SU-DHL-6 (cell line): ENCODE results near the gene LOXHD1.

ENCODE experiments used
- H2AFZ ChIP-seq: fragments of 200-600 bp; sonication (generic); 2 replicates; pipeline ENCODE4 v1.6.1; 2014; ENCODE audit warnings: low read depth, mild to moderate bottlenecking, moderate library complexity, mixed read lengths, antibody characterized with exemption, low read length; ENCODE audit not compliant: severe bottlenecking
- H3F3A ChIP-seq: fragments of 200-600 bp; shearing (Covaris generic); 2 replicates; pipeline ENCODE4 v1.6.0; 2016; ENCODE audit warnings: antibody characterized with exemption, mild to moderate bottlenecking; ENCODE audit not compliant: insufficient read depth
- H3K27ac ChIP-seq: fragments of 200-600 bp; sonication (generic); 2 replicates; pipeline ENCODE4 v1.5.1; 2016; ENCODE audit warnings: low read depth, mild to moderate bottlenecking, low read length, moderate library complexity, mixed read lengths
- H3K27me3 ChIP-seq: fragments of 200-600 bp; sonication (generic), shearing (Covaris generic); 2 replicates; pipeline ENCODE4 v1.6.0; 2014; ENCODE audit warnings: mild to moderate bottlenecking, low read length
- H3K36me3 ChIP-seq: fragments of 200-600 bp; sonication (generic); 2 replicates; pipeline ENCODE4 v1.6.1; 2014; ENCODE audit warnings: mild to moderate bottlenecking, low read length, mixed read lengths
- H3K4me2 ChIP-seq: fragments of 300-600, 200-600 bp; shearing (Covaris generic), sonication (generic); 2 replicates; pipeline ENCODE4 v1.6.0; 2014; ENCODE audit warnings: low read length, low read depth, mild to moderate bottlenecking; ENCODE audit not compliant: poor library complexity, severe bottlenecking
- H3K4me3 ChIP-seq: fragments of 200-600 bp; sonication (generic); 2 replicates; pipeline ENCODE4 v1.5.1; 2014; ENCODE audit warnings: antibody characterized with exemption, low read length, mild to moderate bottlenecking, mixed read lengths; ENCODE audit not compliant: insufficient read depth, poor library complexity, severe bottlenecking
- H3K79me2 ChIP-seq: fragments of 200-600 bp; sonication (generic); 2 replicates; pipeline ENCODE4 v1.6.1; 2014; ENCODE audit warnings: mild to moderate bottlenecking, low read length, moderate library complexity; ENCODE audit not compliant: insufficient read depth
- H3K9ac ChIP-seq: fragments of 200-600 bp; sonication (generic); 2 replicates; pipeline ENCODE4 v1.7.0; 2014; ENCODE audit warnings: mild to moderate bottlenecking, low read length
- H3K9me2 ChIP-seq: fragments of 200-600 bp; sonication (generic); replicated peaks from 2 replicates; pipeline ENCODE4 v1.6.1; 2014; ENCODE audit warnings: low read length; ENCODE audit not compliant: insufficient read depth
- H3K9me3 ChIP-seq: fragments of 200-600 bp; sonication (generic); 2 replicates; pipeline ENCODE4 v1.6.1; 2014; ENCODE audit warnings: low read length, mixed read lengths; ENCODE audit not compliant: insufficient read depth
- H4K20me1 ChIP-seq: fragments of 200-600 bp; sonication (generic); 2 replicates; pipeline ENCODE4 v1.6.1; 2014; ENCODE audit warnings: low read depth, mild to moderate bottlenecking, antibody characterized with exemption, low read length, moderate library complexity, mixed read lengths
- EZH2phosphoT487 ChIP-seq: fragments of 200-600 bp; sonication (generic), shearing (Covaris generic); conservative IDR thresholded peaks from 2 replicates; pipeline ENCODE4 v1.6.1; 2018; ENCODE audit warnings: mild to moderate bottlenecking, antibody characterized with exemption, low read length, moderate library complexity, mixed read lengths
- TF ChIP-seq, protein P1 (sequence below): fragments of 200-600 bp; sonication (generic); IDR thresholded peaks from one replicate; pipeline ENCODE4 v1.5.1; 2017; ENCODE audit warnings: antibody characterized with exemption, mild to moderate bottlenecking, low read length, moderate library complexity; ENCODE audit not compliant: insufficient read depth, poor library complexity, severe bottlenecking

Gene LOXHD1

DNA sequence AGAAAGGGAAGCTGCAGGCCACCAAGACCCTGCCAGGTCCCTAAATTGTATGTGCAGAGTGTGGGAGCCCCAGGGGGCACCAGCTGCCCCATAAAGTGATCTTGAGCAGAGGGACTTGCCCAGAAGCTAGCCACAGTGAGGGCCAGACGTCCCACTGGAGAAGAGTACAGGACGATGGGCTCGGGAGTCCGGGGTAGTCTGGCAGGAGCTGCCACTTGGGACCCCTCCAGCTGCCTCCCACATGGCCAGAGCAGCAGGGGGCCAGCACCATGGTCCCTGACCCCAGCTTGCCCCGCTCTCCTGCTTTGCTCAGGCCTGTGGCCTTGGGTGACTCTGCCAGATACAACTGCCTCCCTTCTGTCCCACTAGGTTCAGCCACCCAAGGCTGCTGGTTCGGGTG, 11.7 kb upstream of the LOXHD1 start:
- H3K27me3 ChIP-seq = no peaks in the 10 kb centered on the region
- H3F3A ChIP-seq = no peaks in the 10 kb centered on the region
- no peak overlapping the region for H3K4me3 ChIP-seq
- TF ChIP-seq, protein P1, sequence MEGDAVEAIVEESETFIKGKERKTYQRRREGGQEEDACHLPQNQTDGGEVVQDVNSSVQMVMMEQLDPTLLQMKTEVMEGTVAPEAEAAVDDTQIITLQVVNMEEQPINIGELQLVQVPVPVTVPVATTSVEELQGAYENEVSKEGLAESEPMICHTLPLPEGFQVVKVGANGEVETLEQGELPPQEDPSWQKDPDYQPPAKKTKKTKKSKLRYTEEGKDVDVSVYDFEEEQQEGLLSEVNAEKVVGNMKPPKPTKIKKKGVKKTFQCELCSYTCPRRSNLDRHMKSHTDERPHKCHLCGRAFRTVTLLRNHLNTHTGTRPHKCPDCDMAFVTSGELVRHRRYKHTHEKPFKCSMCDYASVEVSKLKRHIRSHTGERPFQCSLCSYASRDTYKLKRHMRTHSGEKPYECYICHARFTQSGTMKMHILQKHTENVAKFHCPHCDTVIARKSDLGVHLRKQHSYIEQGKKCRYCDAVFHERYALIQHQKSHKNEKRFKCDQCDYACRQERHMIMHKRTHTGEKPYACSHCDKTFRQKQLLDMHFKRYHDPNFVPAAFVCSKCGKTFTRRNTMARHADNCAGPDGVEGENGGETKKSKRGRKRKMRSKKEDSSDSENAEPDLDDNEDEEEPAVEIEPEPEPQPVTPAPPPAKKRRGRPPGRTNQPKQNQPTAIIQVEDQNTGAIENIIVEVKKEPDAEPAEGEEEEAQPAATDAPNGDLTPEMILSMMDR = no peak
- TF ChIP-seq EZH2phosphoT487 = no peak
- H3K9me2 ChIP-seq = no peaks in the 10 kb centered on the region
- H4K20me1 ChIP-seq = no peaks in the 10 kb centered on the region
- no peaks in the 10 kb centered on the region for H3K36me3 ChIP-seq
- H3K27ac ChIP-seq = no peak overlapping the region
- no peaks in the 10 kb centered on the region for H3K9me3 ChIP-seq
- H3K79me2 ChIP-seq = no peaks in the 10 kb centered on the region
- no peak overlapping the region for H3K9ac ChIP-seq
- H3K4me2 ChIP-seq = no peak overlapping the region
- no peak overlapping the region for H2AFZ ChIP-seq

DNA sequence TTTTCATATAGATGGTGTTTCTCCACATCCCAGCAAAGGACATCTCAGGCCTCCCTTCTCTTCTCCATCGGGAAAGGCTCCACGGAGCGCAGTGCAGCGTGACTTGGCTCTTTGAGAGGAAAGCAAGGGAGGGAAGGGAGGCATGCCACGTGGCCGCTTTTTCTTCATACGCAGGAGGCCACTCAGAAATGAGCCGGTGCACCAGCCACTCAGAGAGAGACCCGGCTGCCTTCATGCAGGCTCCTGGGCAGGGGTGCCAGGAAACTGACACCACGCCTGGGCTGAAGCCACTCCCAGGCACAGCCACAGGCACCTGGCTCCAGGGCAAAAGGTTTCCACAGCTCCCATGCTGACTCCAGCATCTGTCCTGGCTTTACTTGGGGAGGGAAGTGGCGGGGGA, 11.1 kb upstream of the LOXHD1 start:
- no peak overlapping the region for H2AFZ ChIP-seq
- H3K4me3 ChIP-seq = no peak overlapping the region
- H3K36me3 ChIP-seq = no peaks in the 10 kb centered on the region
- H3K9me2 ChIP-seq = no peaks in the 10 kb centered on the region
- H3K27me3 ChIP-seq = no peaks in the 10 kb centered on the region
- no peak overlapping the region for H3K27ac ChIP-seq
- no peaks in the 10 kb centered on the region for H3F3A ChIP-seq
- TF ChIP-seq, protein P1 = no peak
- TF ChIP-seq EZH2phosphoT487 = no peak
- no peak overlapping the region for H3K9ac ChIP-seq
- H3K9me3 ChIP-seq = no peaks in the 10 kb centered on the region
- H3K4me2 ChIP-seq = no peak overlapping the region
- H4K20me1 ChIP-seq = no peaks in the 10 kb centered on the region
- H3K79me2 ChIP-seq = no peaks in the 10 kb centered on the region

DNA sequence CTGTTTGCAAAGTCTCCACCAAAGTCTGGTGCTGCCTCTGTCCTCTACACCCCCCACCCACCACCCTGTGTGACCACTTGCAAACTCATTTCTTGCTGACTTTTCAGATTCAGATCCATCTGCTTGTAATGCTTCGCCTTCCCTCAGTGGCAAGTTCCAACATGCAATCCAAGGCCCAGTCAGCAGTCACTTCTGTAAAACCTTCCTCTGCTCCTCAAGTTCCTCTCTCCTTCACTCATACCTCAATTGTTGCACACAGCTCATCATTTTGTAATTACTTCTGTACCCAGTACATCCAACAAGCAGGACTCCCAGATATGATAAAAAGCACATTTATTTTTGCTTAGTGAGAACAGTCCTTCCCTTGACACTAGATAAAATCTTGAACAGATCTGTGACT, 6.5 kb upstream of the LOXHD1 start:
- Histone ChIP-seq H3K79me2 (no peaks in the 10 kb centered on the region), H4K20me1 (no peaks in the 10 kb centered on the region), H2AFZ (no peak overlapping the region), H3K9ac (no peak overlapping the region), H3K4me2 (no peak overlapping the region), H3K9me3 (no peaks in the 10 kb centered on the region), H3F3A (no peaks in the 10 kb centered on the region), H3K9me2 (no peaks in the 10 kb centered on the region), H3K27ac (no peak overlapping the region), H3K36me3 (no peaks in the 10 kb centered on the region), H3K27me3 (no peaks in the 10 kb centered on the region), H3K4me3 (no peak overlapping the region)
- no peak for TF ChIP-seq EZH2phosphoT487

DNA sequence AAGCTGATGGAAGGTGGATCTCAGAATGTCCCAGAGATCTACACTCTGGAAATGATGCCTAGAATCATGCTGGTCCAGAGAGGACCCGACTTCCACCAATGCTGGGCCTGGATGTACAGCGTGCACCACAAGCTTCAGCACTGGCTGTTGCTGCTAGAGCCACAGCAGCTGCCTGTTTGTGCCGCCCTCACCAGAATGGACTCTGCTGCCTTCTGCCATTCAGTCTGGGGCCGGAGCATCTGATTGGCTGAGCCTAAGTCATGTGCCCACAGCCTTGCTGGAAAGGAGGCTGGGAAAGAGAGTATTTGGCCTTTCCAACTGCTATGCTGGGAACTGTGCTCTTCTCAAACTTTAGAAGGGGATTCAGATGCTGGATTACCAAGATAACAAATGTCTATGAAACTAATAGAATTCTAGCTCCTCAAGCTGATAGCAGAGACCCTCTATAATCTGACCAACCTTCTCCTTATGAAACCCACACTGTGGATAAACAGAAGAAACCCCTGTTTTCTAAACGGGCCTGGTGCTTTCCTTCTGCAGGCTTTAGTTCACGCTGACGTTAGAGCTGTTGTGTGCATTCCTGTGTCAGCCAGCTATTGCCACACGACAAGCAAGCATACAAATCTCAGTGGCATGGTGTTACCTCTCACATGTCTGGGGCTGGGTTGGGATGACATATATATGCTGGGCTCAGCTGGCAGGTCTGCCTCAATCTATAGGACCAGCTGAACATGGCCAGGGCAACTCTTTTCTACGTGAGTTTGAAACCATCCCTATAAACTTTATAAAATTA, 4.1 kb upstream of the LOXHD1 start:
- Histone ChIP-seq H3K4me3 (no peak overlapping the region), H3K9me2 (no peaks in the 10 kb centered on the region), H3K4me2 (no peak overlapping the region), H3K27me3 (no peaks in the 10 kb centered on the region), H3K36me3 (no peaks in the 10 kb centered on the region), H3K9ac (no peak overlapping the region), H3K9me3 (no peaks in the 10 kb centered on the region), H3K27ac (no peak overlapping the region), H3F3A (no peaks in the 10 kb centered on the region), H2AFZ (no peak overlapping the region), H4K20me1 (no peaks in the 10 kb centered on the region), H3K79me2 (no peaks in the 10 kb centered on the region)
- TF ChIP-seq, protein P1 = no peak
- TF ChIP-seq EZH2phosphoT487 = no peak
